GM18870 (cell line): ENCODE data around the gene STRBP.
"Not testable (repeated sequence)": the region's sequence is repeated elsewhere in the genome, so short reads cannot be mapped to it uniquely, and the experiment has no call there.

Experiments used
- ATAC-seq: cut with Tn5 transposase; IDR thresholded peaks from one replicate; pipeline ENCODE4 v1.9.1; 2021; ENCODE audit warnings: moderate library complexity; ENCODE audit not compliant: unreplicated experiment

Gene STRBP

GRCh38 chr9:123283455-123283854 is 15.1 kb upstream of the STRBP start:
- no peak for ATAC-seq

GRCh38 chr9:123283048-123283408 is 14.6 kb upstream of the STRBP start:
- no peak for ATAC-seq

DNA sequence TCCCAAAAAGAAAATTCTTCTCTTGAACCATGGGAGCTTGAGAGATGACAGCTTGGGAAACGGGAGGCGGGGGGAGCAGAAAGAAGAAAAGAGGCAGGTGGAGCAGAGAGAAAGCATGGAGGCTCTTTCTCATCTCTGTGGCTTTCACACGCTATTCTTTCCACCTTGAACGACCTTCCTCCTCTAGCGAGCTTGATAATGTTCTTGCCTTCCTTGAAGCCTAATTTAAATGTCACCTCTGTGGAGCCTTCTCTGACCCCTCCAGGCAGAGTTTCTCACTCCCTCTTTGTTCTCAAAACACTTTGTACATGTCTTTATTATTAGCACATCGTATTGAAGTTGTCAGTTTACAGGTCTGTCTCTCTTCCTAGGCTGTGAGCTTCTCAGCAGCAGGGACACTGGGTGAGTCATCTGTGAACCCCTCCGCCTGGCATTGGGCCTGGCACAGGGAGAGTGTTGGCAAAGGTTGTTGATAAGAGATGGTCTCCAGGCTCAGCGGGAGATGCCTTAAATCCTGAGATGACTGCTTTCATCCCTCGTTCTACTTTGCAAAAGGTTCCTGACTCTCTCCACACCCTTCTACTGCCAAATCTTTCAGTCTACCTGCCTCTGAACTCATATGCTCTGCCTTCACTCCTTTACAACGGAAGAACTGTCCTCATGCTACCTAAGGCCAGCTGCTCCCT is 14.1 kb upstream of the STRBP start:
- ATAC-seq, result no peak

- no peak for ATAC-seq
Observed at GRCh38 chr9:123281659-123282350, 13.4 kb upstream of the STRBP start.

DNA sequence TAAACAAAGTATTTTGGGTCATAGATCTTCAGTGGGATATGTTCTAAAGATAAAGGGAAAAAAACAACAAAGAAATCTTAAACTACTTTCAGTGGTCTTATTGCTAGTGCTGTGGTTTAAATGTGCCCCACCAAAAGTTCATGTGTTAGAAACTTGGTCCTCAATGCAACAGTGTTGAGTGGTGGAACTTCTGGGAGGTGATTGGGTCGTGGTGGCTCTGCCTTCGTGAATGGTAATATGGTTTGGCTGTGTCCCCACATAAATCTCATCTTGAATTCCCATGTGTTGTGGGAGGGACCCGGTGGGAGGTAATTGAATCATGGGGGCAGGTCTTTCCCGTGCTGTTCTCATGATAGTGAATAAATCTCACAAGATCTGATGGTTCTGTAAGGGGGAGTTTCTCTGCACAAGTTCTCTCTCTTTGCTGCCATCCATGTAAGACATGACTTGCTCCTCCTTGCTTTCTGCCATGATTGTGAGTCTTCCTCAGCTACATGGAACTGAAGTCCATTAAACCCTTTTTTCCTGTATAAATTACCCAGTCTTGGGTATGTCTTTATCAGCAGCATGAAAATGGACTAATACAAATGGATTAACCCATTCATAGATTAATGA is 10.6 kb upstream of the STRBP start:
- ATAC-seq, result not testable (repeated sequence)

- no peak for ATAC-seq
Observed at GRCh38 chr9:123278361-123278760, 10.0 kb upstream of the STRBP start.

DNA sequence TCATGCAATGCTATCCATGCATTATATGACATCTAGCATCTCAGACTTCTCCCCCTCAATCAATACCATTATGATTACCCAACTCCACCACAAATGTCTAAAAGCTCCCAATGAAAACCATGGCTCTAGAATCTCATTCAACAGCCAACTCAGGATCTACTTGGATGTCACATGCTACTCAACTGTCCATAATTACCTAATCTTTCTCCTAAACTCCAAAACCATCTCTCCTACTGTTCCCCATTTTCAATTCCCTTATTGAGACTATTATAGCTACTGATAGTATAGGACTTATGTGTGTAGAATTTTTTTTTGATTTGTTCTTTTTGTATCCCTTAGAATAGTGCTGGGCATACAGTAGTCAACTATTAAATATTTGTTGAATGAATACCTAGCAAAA is 8.2 kb upstream of the STRBP start:
- ATAC-seq, result no peak

DNA sequence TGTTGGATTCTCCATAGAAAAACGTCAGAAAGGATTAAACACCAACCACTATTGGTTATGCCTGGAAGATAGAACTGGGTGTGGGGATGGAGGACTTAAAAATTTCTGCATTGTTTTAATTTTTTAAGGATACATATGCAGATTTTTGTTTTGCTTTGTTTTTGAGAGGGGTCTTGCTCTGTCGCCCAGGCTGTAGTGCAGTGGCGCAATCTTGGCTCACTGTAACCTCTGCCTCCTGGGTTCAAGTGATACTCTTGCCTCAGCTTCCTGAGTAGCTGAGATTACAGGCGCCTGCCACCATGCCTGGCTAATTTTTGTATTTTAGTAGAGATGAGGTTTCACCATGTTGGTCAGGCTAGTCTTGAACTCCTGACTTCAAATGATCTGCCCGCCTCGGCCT is 2.7 kb upstream of the STRBP start:
- not testable (repeated sequence) for ATAC-seq

- no peak for ATAC-seq
Observed at GRCh38 chr9:123269281-123269680, 895 bp upstream of the STRBP start.

DNA sequence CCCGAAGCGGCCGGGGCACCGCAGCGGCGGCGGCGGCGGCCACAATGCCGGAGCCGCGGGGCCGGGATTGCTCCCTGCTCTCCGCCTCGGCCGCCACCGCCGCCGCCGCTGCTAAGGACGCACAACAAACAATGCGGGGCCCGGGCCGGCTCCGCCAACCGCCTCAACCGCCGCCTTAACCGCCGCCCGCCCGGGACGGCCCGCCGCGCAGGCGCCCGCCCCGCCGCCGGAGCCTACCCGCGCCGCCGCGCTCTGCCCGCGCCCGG is 254 bp downstream of the STRBP start:
- no peak for ATAC-seq

DNA sequence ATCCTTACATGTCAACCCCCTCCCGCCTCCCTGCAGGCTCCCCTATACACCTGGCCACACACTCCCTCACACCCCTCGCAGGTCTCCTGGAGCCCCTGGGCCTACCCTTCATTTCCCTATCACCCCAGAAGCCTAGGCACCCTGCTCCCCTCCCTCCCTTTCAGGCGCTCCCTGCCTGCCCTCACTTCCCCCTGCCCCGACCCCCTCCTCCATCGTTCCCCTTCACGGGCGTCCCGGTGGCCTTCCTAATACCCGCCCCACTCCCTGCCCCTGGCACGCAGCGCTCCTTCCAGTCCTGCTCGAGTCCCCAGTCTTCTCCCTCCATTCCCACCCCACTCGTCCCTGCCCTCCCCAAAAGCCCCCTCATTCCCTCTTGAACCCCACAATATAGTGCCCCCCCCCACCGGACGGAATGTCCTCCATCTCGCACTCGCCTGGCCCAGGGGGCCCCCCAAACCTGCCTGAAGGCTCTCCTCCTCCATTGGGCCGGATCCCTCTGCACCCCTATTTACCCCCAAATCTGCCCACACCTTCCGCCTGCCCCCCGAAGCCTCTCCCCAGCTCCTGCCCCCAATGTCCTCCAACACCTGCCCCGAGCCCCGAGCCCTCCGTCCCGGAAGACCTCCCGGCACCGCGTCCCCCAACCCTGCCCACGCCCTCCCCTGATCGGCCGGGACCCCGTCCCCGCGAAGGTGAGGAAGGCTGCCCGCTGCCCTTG is 746 bp downstream of the STRBP start:
- ATAC-seq, result no peak

GRCh38 chr9:123266655-123267399 is 1.6 kb downstream of the STRBP start:
- ATAC-seq, result no peak

DNA sequence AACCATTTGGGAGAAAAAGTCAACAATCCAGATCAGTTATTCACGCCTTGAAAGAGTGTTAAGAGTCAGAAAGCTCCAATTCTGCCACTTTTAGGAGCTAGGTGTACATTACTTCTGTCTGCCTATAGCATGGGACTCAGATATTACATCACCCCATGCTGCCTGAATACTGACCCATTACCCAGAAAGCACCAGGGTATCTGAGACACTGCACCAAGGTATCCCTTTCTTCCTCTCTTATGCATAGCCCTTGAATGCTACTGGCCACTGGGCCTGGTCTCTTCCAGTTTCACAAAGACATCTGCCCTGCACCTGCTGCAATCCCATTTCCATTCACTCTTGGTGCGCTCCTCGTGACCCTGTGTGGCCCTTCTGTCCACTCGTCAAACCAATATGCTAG is 2.6 kb downstream of the STRBP start:
- no peak for ATAC-seq

GRCh38 chr9:123263227-123263626 is 5.2 kb downstream of the STRBP start:
- ATAC-seq, result no peak

GRCh38 chr9:123262338-123262737 is 6.0 kb downstream of the STRBP start:
- no peak for ATAC-seq

DNA sequence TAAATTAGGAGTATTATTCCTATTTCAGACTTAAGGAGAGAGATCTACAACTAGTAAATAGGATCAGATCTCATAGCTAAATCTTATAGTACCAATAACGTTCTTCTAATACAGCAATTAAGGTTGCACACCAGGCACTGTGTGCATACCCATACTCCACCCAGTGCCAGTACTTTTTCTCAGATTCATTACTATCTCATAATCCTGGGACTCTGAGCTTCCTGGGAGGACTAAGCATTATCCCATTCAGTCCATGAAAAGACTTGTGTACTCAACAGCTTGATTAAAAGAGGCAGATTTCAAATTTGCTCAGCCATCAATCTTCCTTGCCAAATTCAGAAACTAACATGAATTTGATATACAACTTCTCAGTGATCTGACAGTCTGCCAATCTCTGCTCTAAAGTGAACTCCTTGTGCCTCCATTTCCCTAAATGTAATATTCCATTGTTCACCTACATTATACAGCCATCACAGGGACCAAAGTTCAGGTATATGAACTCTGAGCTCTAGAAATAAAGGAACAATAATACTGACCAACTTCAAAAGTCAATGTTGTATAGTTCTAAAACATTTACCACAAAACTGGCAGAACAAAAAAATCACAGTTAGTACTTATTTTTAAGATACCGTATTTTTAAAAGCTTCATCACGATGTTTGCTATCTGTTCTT is 7.2 kb downstream of the STRBP start:
- ATAC-seq, result no peak

DNA sequence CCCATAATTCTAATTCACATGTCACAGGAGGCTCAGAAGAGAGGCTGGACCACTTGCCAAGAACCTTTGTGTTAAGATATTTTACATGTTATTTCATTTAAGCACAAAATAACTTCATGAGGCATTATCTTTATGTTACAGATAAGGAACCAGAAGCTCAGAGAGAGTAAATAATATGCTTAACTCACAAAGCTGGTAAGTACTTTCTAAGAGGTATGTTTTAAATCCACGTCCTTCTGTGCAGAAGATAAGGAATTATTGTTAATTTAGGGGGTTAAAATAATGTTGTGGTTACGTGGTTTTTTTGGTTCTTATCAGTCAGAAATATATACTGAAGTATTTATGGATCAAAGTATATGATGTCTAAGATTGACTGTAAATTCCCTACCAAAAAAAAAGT is 8.0 kb downstream of the STRBP start:
- no peak for ATAC-seq

- ATAC-seq, result no peak
Observed at GRCh38 chr9:123257276-123257675, 11.1 kb downstream of the STRBP start.

GRCh38 chr9:123255718-123256117 is 12.7 kb downstream of the STRBP start:
- ATAC-seq, result no peak

DNA sequence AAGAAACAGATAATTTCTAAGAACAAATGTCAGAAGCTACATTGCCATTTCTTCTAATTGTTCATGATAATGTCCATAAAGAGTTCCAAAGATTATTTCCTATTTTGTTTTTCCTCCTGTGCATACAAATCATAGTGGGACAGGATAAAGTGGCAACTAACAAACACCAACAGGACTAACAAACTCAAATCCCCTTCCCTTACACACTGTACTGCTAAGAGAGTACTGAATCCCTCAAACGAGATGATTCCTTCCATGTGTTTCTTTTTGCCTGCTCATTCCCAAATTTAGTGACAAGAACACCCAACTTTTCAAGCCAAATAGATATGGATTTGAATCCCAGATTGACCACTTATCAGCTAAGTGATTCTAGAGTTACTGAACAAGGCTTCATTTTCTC is 15.2 kb downstream of the STRBP start:
- no peak for ATAC-seq

DNA sequence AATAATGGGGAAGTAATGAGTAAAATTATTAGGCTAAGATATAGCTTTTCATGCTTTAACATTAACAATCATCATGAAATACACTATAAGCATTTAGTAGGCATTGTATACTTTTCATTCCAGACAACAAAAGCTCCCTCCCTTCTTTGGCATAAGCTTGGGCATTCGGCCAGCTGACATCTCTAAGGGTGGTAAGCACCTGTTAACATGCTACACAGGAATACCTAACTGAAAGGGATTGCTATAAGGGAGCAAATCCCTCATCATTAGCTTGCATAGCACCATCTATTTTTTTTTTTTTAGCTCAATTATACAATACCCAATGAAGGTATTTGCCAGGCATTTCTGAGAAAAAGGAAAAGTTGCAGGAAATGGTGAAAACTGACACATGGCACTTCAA is 16.6 kb downstream of the STRBP start:
- ATAC-seq, result no peak
